Right atrium auricular region (tissue), 2 donors: ENCODE results near the gene GSDMA. TPM values are rescaled to one million over a fixed set of nuclear protein-coding genes. Genes with fewer than 3 reads are reported as not detected.
A peak's percentile ranks its signal among the peaks of the same experiment; 100 is the strongest.

Experiments
- DNase-seq: peaks from one replicate; pipeline ENCODE4 v3.0.0-alpha.2; 2019; ENCODE audit warnings: low spot score
- H3K27ac ChIP-seq, 2 donors: fragments of 200-600 bp; sonication (generic); 1 replicate in 1 of 2; 2 replicates in 1 of 2; pipeline ENCODE4 v1.5.1; 2016 to 2019
- H3K27me3 ChIP-seq, 2 donors: fragments of 200-600 bp; sonication (generic); one replicate each; pipeline versions ENCODE4 v1.5.1 to v1.6.0; 2017 to 2019
- H3K36me3 ChIP-seq: fragments of 200-600 bp; sonication (generic); one replicate; pipeline ENCODE4 v1.5.1; 2016
- H3K4me1 ChIP-seq, 2 donors: fragments of 200-600 bp; sonication (generic); one replicate each; pipeline versions ENCODE4 v1.5.1 to v1.6.0; 2017 to 2019
- H3K4me3 ChIP-seq, 2 donors: fragments of 200-600 bp; sonication (generic); 1 replicate in 1 of 2; 2 replicates in 1 of 2; pipeline ENCODE4 v1.5.1; 2017 to 2019; ENCODE audit warnings: mild to moderate bottlenecking in 1 of 2, moderate library complexity in 1 of 2
- H3K9me3 ChIP-seq, 2 donors: fragments of 200-600 bp; sonication (generic); one replicate each; pipeline ENCODE4 v1.5.1; 2019
- CTCF ChIP-seq, 2 donors: fragments of 200-600 bp; sonication (generic); IDR thresholded peaks; one replicate each; pipeline ENCODE4 v1.5.1; 2019; ENCODE audit warnings: antibody characterized with exemption in 2 of 2
- microRNA-seq, 2 donors: library from miRNA; unstranded; fragments of <30 nt; microRNA quantifications; one replicate each; pipeline ENCODE4, GENCODE V29; 2016 to 2017; ENCODE audit warnings: borderline number of aligned reads in 2 of 2, borderline replicate concordance in 1 of 2
- total RNA-seq, 2 donors: library from RNA; depleted of rRNA; stranded (reverse); fragments of >200 nt; gene quantifications; one replicate each; pipeline ENCODE4 v1.1.0, GENCODE V29; 2016

The GSDMA gene
- total RNA-seq, 2 donors from 2014 or later: 0.75 TPM; not detected in 1

GRCh38 chr17:40026816-40027613, 64.2 kb downstream of the GSDMA start:
- no peaks in the 10 kb centered on the region for H3K9me3 ChIP-seq
- DNase-seq: peak; percentile 82
- no peak overlapping the region for H3K27ac ChIP-seq
- H3K36me3 ChIP-seq: peaks cover 83% of the 10 kb centered on the region
- no peak overlapping the region for H3K4me3 ChIP-seq
- H3K27me3 ChIP-seq: no peaks in the 10 kb centered on the region
- peak; percentile 82 to 96 for TF ChIP-seq CTCF (IDR thresholded peaks at IDR 0.05)
- H3K4me1 ChIP-seq: peaks cover 0 to 17% of the 10 kb centered on the region in 2 donors

Small RNAs within 50 kb of the gene (microRNA-seq; reads per million reads assigned to microRNA genes)
- gene MIR6884: 2.1 to 3.5 reads per million in 2 donors

Other genes starting within 250 kb of the GSDMA start
- 10 to 100 TPM; 77.5 to 77.8 TPM for gene MIEN1, start 232.5 kb upstream of the GSDMA start, total RNA-seq
- gene GRB7, start 225.1 kb upstream of the GSDMA start, total RNA-seq: 1 to 10 TPM; 3.4 to 5.8 TPM
- gene IKZF3, start 98.7 kb upstream of the GSDMA start, total RNA-seq: under 1 TPM; 0.37 to 0.51 TPM
- not detected for gene ZPBP2, start 94.8 kb upstream of the GSDMA start, total RNA-seq
- 1 to 10 TPM in 1 of 2 donors, under 1 TPM in 1; 0.44 to 1.2 TPM for gene GSDMB, start 44.4 kb upstream of the GSDMA start, total RNA-seq
- gene ORMDL3, start 35.4 kb upstream of the GSDMA start, total RNA-seq: 10 to 100 TPM; 31.5 to 41.5 TPM
- gene LRRC3C, start 35.3 kb upstream of the GSDMA start, total RNA-seq: not detected
- gene PSMD3, start 17.8 kb downstream of the GSDMA start, total RNA-seq: 10 to 100 TPM; 76.3 to 88.8 TPM
- 1 to 10 TPM in 1 of 2 donors, not detected in 1; 1.3 TPM for gene CSF3, start 52.4 kb downstream of the GSDMA start, total RNA-seq
- gene MED24, start 91.4 kb downstream of the GSDMA start, total RNA-seq: 10 to 100 TPM; 44.2 to 44.7 TPM
- gene THRA, start 100.0 kb downstream of the GSDMA start, total RNA-seq: 10 to 100 TPM; 60.3 to 69.0 TPM
- gene NR1D1, start 137.6 kb downstream of the GSDMA start, total RNA-seq: 1 to 10 TPM; 8.3 to 9.9 TPM
- 10 to 100 TPM; 42.2 to 52.5 TPM for gene MSL1, start 159.0 kb downstream of the GSDMA start, total RNA-seq
- gene CASC3, start 177.5 kb downstream of the GSDMA start, total RNA-seq: 10 to 100 TPM; 26.0 to 35.5 TPM
- 1 to 10 TPM; 1.6 to 2.9 TPM for gene RAPGEFL1, start 214.5 kb downstream of the GSDMA start, total RNA-seq